Kidney (tissue), 14 donors: Measurements from ENCODE around the gene LIMS2. TPM values are rescaled to one million over a fixed set of nuclear protein-coding genes. Genes with fewer than 3 reads are reported as not detected.

Source experiments
- DNase-seq, 5 donors: peaks; one replicate each; pipeline ENCODE4 v3.0.0-alpha.2; 2013 to 2020
- FAIRE-seq: peaks from 2 replicates; lab custom pipeline; 2012; peaks lifted over from hg19 to GRCh38; lab: Jason Lieb, UNC
- H3K27ac ChIP-seq, 2 donors: one replicate each; pipeline ENCODE4 v1.7.0; 2013; ENCODE audit warnings: low read depth in 2 of 2, low read length in 2 of 2, inconsistent platforms in 1 of 2
- H3K27me3 ChIP-seq: one replicate; pipeline ENCODE4 v1.7.1; 2013; ENCODE audit warnings: low read length, inconsistent platforms; ENCODE audit not compliant: control insufficient read depth, insufficient read depth
- H3K36me3 ChIP-seq, 3 donors: one replicate each; pipeline versions ENCODE4 v1.7.0 to v1.7.1; 2013; ENCODE audit warnings: low read length in 3 of 3, control low read depth in 1 of 3, inconsistent platforms in 1 of 3; ENCODE audit not compliant: insufficient read depth in 3 of 3, control insufficient read depth in 2 of 3
- H3K4me1 ChIP-seq, 3 donors: one replicate each; pipeline versions ENCODE4 v1.7.0 to v1.7.1; 2013; ENCODE audit warnings: low read length in 3 of 3, inconsistent platforms in 1 of 3, low read depth in 1 of 3; ENCODE audit not compliant: control insufficient read depth in 2 of 3, insufficient read depth in 2 of 3
- H3K4me3 ChIP-seq, 3 donors: one replicate each; pipeline versions ENCODE4 v1.7.0 to v1.8.1; 2013; ENCODE audit warnings: low read length in 3 of 3, control low read depth in 1 of 3, inconsistent platforms in 1 of 3
- H3K9ac ChIP-seq, 3 donors: one replicate each; pipeline versions ENCODE4 v1.7.0 to v1.7.1; 2013; ENCODE audit warnings: low read length in 3 of 3, control low read depth in 1 of 3, inconsistent platforms in 1 of 3
- H3K9me3 ChIP-seq, 3 donors: one replicate each; pipeline versions ENCODE4 v1.7.0 to v1.7.1; 2013; ENCODE audit warnings: low read length in 3 of 3, control low read depth in 1 of 3, inconsistent platforms in 1 of 3; ENCODE audit not compliant: control insufficient read depth in 2 of 3, insufficient read depth in 1 of 3
- intact Hi-C: fragments of 100-400 bp; cut with DNase I; formaldehyde crosslinking; loops from one replicate; pipeline ENCODE4 v1.11.1; 2022
- polyA plus RNA-seq: library from polyadenylated mRNA; stranded (reverse); fragments of 350-450 nt; fragmentation: Illumina TruSeq; extraction: RNeasy Lipid Tissue Mini Kit (QIAGEN cat#74804); gene quantifications from one replicate; pipeline ENCODE4 v1.2.3, GENCODE V29; 2014; ENCODE audit warnings: low read depth, low replicate concordance; ENCODE audit not compliant: insufficient read depth
- total RNA-seq: library from RNA; stranded (reverse); fragmentation: NEBNext Ultra II Directional; extraction: Animal tissue kit (Norgen Biotek cat#: 25700); gene quantifications from one replicate; pipeline ENCODE4 v1.2.1, GENCODE V29; 2021
- TF ChIP-seq, protein P1 (sequence below): IDR thresholded peaks from 3 replicates; pipeline ENCODE4 v1.5.1; 2012; ENCODE audit warnings: mild to moderate bottlenecking, moderate library complexity, borderline replicate concordance; ENCODE audit not compliant: insufficient read depth; ENCODE audit errors: extremely low read depth
- donor health status: control.
- donor health status: control.
- donor health status: control.
- donor health status: control.
- donor health status: control.
- donor health status: DM: yes; HTN: yes; CAD: no.
- donor health status: Normal renal cell carcinoma (clear cell type).

Gene LIMS2
- total and polyA plus RNA-seq, 2 donors from 2014 or later = 101 to 107 TPM

DNA sequence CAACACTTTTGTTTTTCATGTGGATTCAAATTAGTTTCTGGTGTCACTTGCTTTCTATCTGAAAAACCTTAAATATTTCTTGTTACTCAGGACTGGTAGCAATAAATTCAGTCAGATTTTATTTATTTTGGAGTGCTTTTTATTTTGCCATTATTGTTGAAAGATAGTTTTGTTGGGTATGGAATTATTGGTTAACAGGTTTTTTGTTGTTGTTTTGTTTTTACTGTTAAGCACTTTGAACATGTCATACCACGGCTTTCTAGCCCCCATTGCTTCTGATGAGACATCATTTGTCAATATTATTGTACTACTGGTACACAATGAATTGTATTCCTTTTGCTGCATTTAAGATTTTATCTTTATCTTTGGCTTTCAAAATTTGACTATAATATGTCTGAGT lies 13.1 kb upstream of the LIMS2 start:
- Histone ChIP-seq H3K36me3 (no peaks in the 10 kb centered on the region), H3K27ac (no peak overlapping the region), H3K27me3 (no peaks in the 10 kb centered on the region), H3K4me1 (peaks cover 0 to 2% (median 0%) of the 10 kb centered on the region in 3 donors), H3K4me3 (no peak overlapping the region), H3K9me3 (peaks cover 0 to 9% (median 0%) of the 10 kb centered on the region in 3 donors), H3K9ac (no peak overlapping the region)
- TF ChIP-seq, protein P1, sequence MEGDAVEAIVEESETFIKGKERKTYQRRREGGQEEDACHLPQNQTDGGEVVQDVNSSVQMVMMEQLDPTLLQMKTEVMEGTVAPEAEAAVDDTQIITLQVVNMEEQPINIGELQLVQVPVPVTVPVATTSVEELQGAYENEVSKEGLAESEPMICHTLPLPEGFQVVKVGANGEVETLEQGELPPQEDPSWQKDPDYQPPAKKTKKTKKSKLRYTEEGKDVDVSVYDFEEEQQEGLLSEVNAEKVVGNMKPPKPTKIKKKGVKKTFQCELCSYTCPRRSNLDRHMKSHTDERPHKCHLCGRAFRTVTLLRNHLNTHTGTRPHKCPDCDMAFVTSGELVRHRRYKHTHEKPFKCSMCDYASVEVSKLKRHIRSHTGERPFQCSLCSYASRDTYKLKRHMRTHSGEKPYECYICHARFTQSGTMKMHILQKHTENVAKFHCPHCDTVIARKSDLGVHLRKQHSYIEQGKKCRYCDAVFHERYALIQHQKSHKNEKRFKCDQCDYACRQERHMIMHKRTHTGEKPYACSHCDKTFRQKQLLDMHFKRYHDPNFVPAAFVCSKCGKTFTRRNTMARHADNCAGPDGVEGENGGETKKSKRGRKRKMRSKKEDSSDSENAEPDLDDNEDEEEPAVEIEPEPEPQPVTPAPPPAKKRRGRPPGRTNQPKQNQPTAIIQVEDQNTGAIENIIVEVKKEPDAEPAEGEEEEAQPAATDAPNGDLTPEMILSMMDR = no peak
- no peak for FAIRE-seq
- intact Hi-C loops = no loop called here
- DNase-seq = no peak

DNA sequence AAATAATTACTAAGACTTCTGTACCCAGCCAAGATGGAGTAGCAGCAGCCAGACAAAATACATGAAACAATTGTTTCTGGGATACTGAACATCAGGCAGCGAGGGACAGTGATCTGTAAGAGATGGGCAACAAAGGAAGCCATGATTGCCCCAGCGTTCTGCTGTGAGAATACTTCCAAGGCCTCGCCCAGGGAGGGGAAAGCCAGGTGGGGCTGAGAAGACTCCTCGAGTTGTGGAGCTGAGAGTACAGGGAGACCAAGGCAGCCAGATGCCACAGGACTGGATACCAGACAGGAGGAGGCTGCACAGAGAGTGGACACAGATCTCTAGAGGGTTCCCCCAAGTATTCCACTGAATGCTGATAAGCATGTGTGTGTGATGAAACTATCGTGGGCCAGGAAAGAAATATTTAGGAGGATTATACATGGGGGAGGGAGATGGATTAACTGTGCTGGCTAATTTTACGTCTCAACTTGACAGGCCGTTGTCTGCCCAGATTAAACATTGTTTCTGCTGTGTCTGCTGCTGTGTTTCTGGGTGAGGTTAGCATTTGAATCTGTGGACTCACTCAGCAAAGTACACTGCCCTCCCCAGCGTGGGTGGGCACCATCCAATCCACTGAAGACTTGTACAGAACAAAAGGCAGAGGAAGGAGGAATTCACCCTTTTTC lies 10.2 kb upstream of the LIMS2 start:
- H3K9me3 ChIP-seq = peaks cover 0 to 3% (median 0%) of the 10 kb centered on the region in 3 donors
- intact Hi-C loops = no loop called here
- TF ChIP-seq, protein P1 = no peak
- FAIRE-seq (no peak), DNase-seq (no peak)
- H3K4me1 ChIP-seq = peaks cover 0 to 2% (median 0%) of the 10 kb centered on the region in 3 donors
- no peak overlapping the region for H3K27ac ChIP-seq
- H3K9ac ChIP-seq = no peak overlapping the region
- H3K27me3 ChIP-seq = no peaks in the 10 kb centered on the region
- H3K36me3 ChIP-seq = no peaks in the 10 kb centered on the region
- no peak overlapping the region for H3K4me3 ChIP-seq

GRCh38 chr2:127683757-127684156 lies 8.4 kb upstream of the LIMS2 start:
- H3K36me3 ChIP-seq = no peaks in the 10 kb centered on the region
- no peak for DNase-seq
- no peak overlapping the region for H3K27ac ChIP-seq
- no peak overlapping the region for H3K9ac ChIP-seq
- H3K4me1 ChIP-seq = peaks cover 0 to 8% (median 0%) of the 10 kb centered on the region in 3 donors
- intact Hi-C loops = no loop called here
- no peaks in the 10 kb centered on the region for H3K27me3 ChIP-seq
- TF ChIP-seq, protein P1 = no peak
- H3K4me3 ChIP-seq = no peak overlapping the region
- peaks cover 0 to 2% (median 0%) of the 10 kb centered on the region in 3 donors for H3K9me3 ChIP-seq
- FAIRE-seq = no peak
